Measurements from ENCODE around the gene DNMT1.

Gene DNMT1

GRCh38 chr19:10219678-10220077 is 24.9 kb upstream of the DNMT1 start:
- no peak overlapping the region for H3K4me3 ChIP-seq (ENCODE audit: low read length)
- DNase-seq (ENCODE audit: low read depth), result peak; percentile 43
- TF ChIP-seq CTCF (conservative IDR thresholded peaks at IDR 0.05; ENCODE audit: low read length), result peak; percentile 52

GRCh38 chr19:10217085-10217484 is 22.3 kb upstream of the DNMT1 start:
- DNase-seq (ENCODE audit: low read depth), result no peak
- TF ChIP-seq CTCF (conservative IDR thresholded peaks at IDR 0.05; ENCODE audit: low read length), result no peak
- H3K4me3 ChIP-seq (ENCODE audit: low read length), result no peak overlapping the region

GRCh38 chr19:10214784-10215183 is 20.0 kb upstream of the DNMT1 start:
- no peak overlapping the region for H3K4me3 ChIP-seq (ENCODE audit: low read length)
- peak; percentile 76 for DNase-seq (ENCODE audit: low read depth)
- TF ChIP-seq CTCF (conservative IDR thresholded peaks at IDR 0.05; ENCODE audit: low read length), result no peak

- no peak overlapping the region for H3K4me3 ChIP-seq (ENCODE audit: low read length)
- no peak for TF ChIP-seq CTCF (conservative IDR thresholded peaks at IDR 0.05; ENCODE audit: low read length)
- DNase-seq (ENCODE audit: low read depth), result no peak
Observed at GRCh38 chr19:10211691-10212090, 16.9 kb upstream of the DNMT1 start.

GRCh38 chr19:10211061-10211460 is 16.3 kb upstream of the DNMT1 start:
- no peak for TF ChIP-seq CTCF (conservative IDR thresholded peaks at IDR 0.05; ENCODE audit: low read length)
- no peak for DNase-seq (ENCODE audit: low read depth)
- no peak overlapping the region for H3K4me3 ChIP-seq (ENCODE audit: low read length)

- no peak for TF ChIP-seq CTCF (conservative IDR thresholded peaks at IDR 0.05; ENCODE audit: low read length)
- DNase-seq (ENCODE audit: low read depth), result peak; percentile 59
- H3K4me3 ChIP-seq (ENCODE audit: low read length), result no peak overlapping the region
Observed at GRCh38 chr19:10209315-10209714, 14.6 kb upstream of the DNMT1 start.

GRCh38 chr19:10207026-10207425 is 12.3 kb upstream of the DNMT1 start:
- no peak for DNase-seq (ENCODE audit: low read depth)
- no peak for TF ChIP-seq CTCF (conservative IDR thresholded peaks at IDR 0.05; ENCODE audit: low read length)
- H3K4me3 ChIP-seq (ENCODE audit: low read length), result no peak overlapping the region

Measured in AG10803 (cell line).